Colonic mucosa (tissue), 4 donors: ENCODE measurements around the gene ENC1. TPM values are rescaled to one million over a fixed set of nuclear protein-coding genes. Genes with fewer than 3 reads are reported as not detected.

Experiments used
- DNase-seq: peaks from one replicate; pipeline ENCODE4 v3.0.0-alpha.2; 2020
- H3K27ac ChIP-seq: fragments of 200-600 bp; one replicate; pipeline ENCODE4 v1.8.0; 2021
- H3K27me3 ChIP-seq: fragments of 200-600 bp; one replicate; pipeline ENCODE4 v1.8.0; 2021
- H3K36me3 ChIP-seq: fragments of 200-600 bp; one replicate; pipeline ENCODE4 v1.8.0; 2021
- H3K4me1 ChIP-seq: fragments of 200-600 bp; one replicate; pipeline ENCODE4 v1.8.0; 2021; ENCODE audit warnings: mild to moderate bottlenecking
- H3K4me3 ChIP-seq: fragments of 200-600 bp; one replicate; pipeline ENCODE4 v1.8.0; 2021
- H3K9ac ChIP-seq, 2 donors: one replicate each; pipeline ENCODE4 v1.7.0; 2013; ENCODE audit warnings: control low read depth in 2 of 2, low read depth in 2 of 2, low read length in 2 of 2
- H3K9me3 ChIP-seq: fragments of 200-600 bp; one replicate; pipeline ENCODE4 v1.8.0; 2021
- CTCF ChIP-seq: fragments of 200-600 bp; IDR thresholded peaks from one replicate; pipeline ENCODE4 v1.8.0; 2022; ENCODE audit warnings: antibody characterized with exemption, mild to moderate bottlenecking
- intact Hi-C: fragments of 100-400 bp; cut with DNase I; formaldehyde crosslinking; loops from one replicate; pipeline ENCODE4 v1.14.1; 2022
- total RNA-seq, 2 donors: library from RNA; stranded (reverse); fragmentation: NEBNext Ultra II Directional in 1 of 2; extraction: Animal tissue kit (Norgen Biotek cat#: 25700) in 1 of 2; gene quantifications; one replicate each; pipeline ENCODE4 v1.2.1, GENCODE V29; 2021
- donor health status: healthy.
- donor health status: DM: no; HTN: no; CAD: no.
- donor health status: DM: no; HTN: no; CAD: no.

ENC1 gene
- total RNA-seq, 2 donors from 2014 or later, result 18.9 to 26.6 TPM

- no peak for TF ChIP-seq CTCF
- intact Hi-C loops, result no loop called here
- no peak overlapping the region for H3K27ac ChIP-seq
- no peaks in the 10 kb centered on the region for H3K36me3 ChIP-seq
- no peak overlapping the region for H3K4me3 ChIP-seq
- no peak overlapping the region for H3K9ac ChIP-seq
- no peak for DNase-seq
- H3K27me3 ChIP-seq, result no peaks in the 10 kb centered on the region
- H3K9me3 ChIP-seq, result no peaks in the 10 kb centered on the region
- H3K4me1 ChIP-seq, result no peaks in the 10 kb centered on the region
Observed at GRCh38 chr5:74655716-74656115, 15.2 kb upstream of the ENC1 start.

DNA sequence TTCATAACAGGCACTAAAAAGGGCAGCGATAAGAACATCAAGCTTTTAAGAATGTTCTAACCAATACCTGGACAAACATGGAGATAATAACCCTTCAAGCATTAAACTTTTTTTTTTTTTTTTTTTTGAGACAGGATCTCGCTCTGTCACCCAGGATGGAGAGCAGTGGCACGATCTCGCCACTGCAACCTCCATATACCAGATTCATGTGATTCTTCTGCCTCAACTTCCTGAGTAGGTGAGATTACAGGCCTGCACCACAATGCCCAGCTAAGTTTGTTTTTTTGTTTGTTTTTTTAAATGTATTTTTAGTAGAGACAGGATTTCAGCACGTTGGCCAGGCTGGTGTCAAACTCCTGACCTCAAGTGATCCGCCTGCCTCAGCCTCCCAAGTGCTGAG, 14.7 kb upstream of the ENC1 start:
- no peak for TF ChIP-seq CTCF
- no peak for DNase-seq
- Histone ChIP-seq H3K4me3 (no peak overlapping the region), H3K27ac (no peak overlapping the region), H3K36me3 (no peaks in the 10 kb centered on the region), H3K4me1 (no peaks in the 10 kb centered on the region), H3K9me3 (no peaks in the 10 kb centered on the region), H3K9ac (no peak overlapping the region), H3K27me3 (no peaks in the 10 kb centered on the region)
- intact Hi-C loops, result no loop called here

DNA sequence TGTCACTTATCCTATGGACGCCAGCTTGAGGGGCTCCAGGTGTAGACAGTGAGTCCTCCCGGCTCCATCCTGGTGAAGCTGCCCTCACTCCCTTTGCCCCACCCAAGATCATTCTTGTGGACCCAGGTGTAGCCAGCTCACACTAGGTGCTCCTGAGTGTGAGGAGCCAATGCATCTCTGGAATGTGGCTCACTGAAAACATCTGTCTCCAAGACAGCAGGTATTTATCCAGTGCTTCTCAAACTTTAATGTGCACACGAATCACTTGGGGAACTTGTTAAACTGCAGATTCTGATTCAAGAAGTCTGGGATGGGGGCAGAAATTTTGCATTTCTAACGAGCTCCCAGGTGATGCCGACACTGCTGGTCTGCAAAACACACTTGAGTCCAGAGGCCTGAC, 13.5 kb upstream of the ENC1 start:
- no peak for DNase-seq
- Histone ChIP-seq H3K27ac (no peak overlapping the region), H3K4me3 (no peak overlapping the region), H3K27me3 (no peaks in the 10 kb centered on the region), H3K9me3 (no peaks in the 10 kb centered on the region), H3K36me3 (no peaks in the 10 kb centered on the region), H3K9ac (no peak overlapping the region), H3K4me1 (no peaks in the 10 kb centered on the region)
- intact Hi-C loops, result no loop called here
- no peak for TF ChIP-seq CTCF

DNA sequence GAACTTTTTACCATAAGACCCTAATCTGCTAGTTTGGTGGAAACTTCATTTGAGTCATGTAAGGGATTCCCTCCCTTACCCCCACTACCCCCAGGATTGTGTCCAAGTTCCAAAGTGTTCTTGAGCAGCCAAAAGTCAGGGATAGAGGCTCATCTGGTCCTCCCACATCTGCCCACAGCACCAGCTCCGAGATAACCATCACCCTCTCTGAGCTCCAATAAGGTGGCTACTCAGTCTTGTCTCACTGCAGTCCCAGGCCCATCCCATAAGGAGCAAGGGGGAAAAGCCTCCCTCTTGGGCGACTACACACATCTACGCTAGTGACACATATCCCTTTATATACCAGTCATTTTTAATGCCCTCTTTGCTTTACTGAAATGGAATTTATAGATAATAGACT, 12.0 kb upstream of the ENC1 start:
- Histone ChIP-seq H3K27ac (no peak overlapping the region), H3K9ac (no peak overlapping the region), H3K4me1 (no peaks in the 10 kb centered on the region), H3K27me3 (no peaks in the 10 kb centered on the region), H3K36me3 (no peaks in the 10 kb centered on the region), H3K4me3 (no peak overlapping the region), H3K9me3 (no peaks in the 10 kb centered on the region)
- no peak for TF ChIP-seq CTCF
- DNase-seq, result no peak
- intact Hi-C loops, result no loop called here

DNA sequence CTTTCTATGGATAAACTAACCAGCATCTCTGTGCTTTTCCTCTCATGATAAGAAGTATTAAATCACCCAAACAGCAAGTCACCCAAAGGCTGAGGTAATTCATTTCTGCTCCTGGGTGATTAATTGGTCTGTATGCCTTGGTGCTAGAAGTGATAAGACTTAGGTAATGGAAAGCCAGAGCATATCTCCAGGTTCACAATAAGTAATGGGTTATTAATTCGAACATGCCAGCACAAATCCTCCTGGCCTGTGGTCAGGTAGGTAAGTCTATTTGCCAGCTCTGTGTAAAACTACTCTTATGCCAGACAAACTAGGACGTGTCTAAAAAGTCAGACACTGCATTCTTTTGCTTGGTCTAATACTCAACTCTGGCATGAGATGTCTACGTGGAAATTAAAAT, 11.2 kb upstream of the ENC1 start:
- intact Hi-C loops, result no loop called here
- Histone ChIP-seq H3K36me3 (no peaks in the 10 kb centered on the region), H3K9me3 (no peaks in the 10 kb centered on the region), H3K27me3 (no peaks in the 10 kb centered on the region), H3K9ac (no peak overlapping the region), H3K4me1 (no peaks in the 10 kb centered on the region), H3K27ac (no peak overlapping the region), H3K4me3 (no peak overlapping the region)
- DNase-seq, result no peak
- no peak for TF ChIP-seq CTCF
